IgD-negative memory B cell (primary cell): Measurements from ENCODE around the gene CARMIL3. TPM values are rescaled to one million over a fixed set of nuclear protein-coding genes. Genes with fewer than 3 reads are reported as not detected.

ENCODE experiments used
- H3K27ac Mint-ChIP-seq, 3 donors: one replicate each; pipeline ENCODE4 v1.8.0; 2020 to 2022; ENCODE audit warnings: mild to moderate bottlenecking in 3 of 3, mixed read lengths in 3 of 3, moderate library complexity in 1 of 3
- H3K27me3 Mint-ChIP-seq: one replicate; pipeline ENCODE4 v1.8.0; 2021; ENCODE audit warnings: mixed read lengths
- H3K36me3 Mint-ChIP-seq: one replicate; pipeline ENCODE4 v1.8.0; 2020; ENCODE audit warnings: mild to moderate bottlenecking, mixed read lengths
- H3K4me1 Mint-ChIP-seq, 3 donors: one replicate each; pipeline ENCODE4 v1.8.0; 2020 to 2022; ENCODE audit warnings: mixed read lengths in 3 of 3, mild to moderate bottlenecking in 1 of 3
- H3K4me3 Mint-ChIP-seq, 4 donors: one replicate each; pipeline ENCODE4 v1.8.0; 2020 to 2022; ENCODE audit warnings: mild to moderate bottlenecking in 4 of 4, mixed read lengths in 4 of 4, moderate library complexity in 3 of 4
- H3K9me3 Mint-ChIP-seq, 3 donors: one replicate each; pipeline ENCODE4 v1.8.0; 2020 to 2021; ENCODE audit warnings: mixed read lengths in 3 of 3, mild to moderate bottlenecking in 1 of 3
- polyA plus RNA-seq: library from polyadenylated mRNA; unstranded; fragments of 300-500 nt; fragmentation: Illumina TruSeq; gene quantifications from one replicate; pipeline ENCODE4 v1.2.3, GENCODE V29; 2021

CARMIL3 gene
- polyA plus RNA-seq, 1 donor from 2014 or later: 0.35 TPM

- H3K4me3 Mint-ChIP-seq: no peak overlapping the region
- no peaks in the 10 kb centered on the region for H3K27me3 Mint-ChIP-seq
- no peaks in the 10 kb centered on the region for H3K9me3 Mint-ChIP-seq
- H3K27ac Mint-ChIP-seq: peak overlapping the region in 1 of 3 donors; percentile 89
- H3K4me1 Mint-ChIP-seq: peaks cover 0 to 2% (median under 1%) of the 10 kb centered on the region in 3 donors
- H3K36me3 Mint-ChIP-seq: peaks cover 3% of the 10 kb centered on the region
Observed at GRCh38 chr14:24063263-24063836, 11.5 kb downstream of the CARMIL3 start.

GRCh38 chr14:24064091-24064795 is 12.4 kb downstream of the CARMIL3 start:
- Mint-ChIP-seq H3K4me3 (no peak overlapping the region), H3K4me1 (peaks cover 0 to 2% (median 0%) of the 10 kb centered on the region in 3 donors), H3K27me3 (no peaks in the 10 kb centered on the region), H3K9me3 (no peaks in the 10 kb centered on the region), H3K27ac (no peak overlapping the region), H3K36me3 (peaks cover 3% of the 10 kb centered on the region)

GRCh38 chr14:24064856-24065255 is 13.0 kb downstream of the CARMIL3 start:
- H3K9me3 Mint-ChIP-seq: no peaks in the 10 kb centered on the region

GRCh38 chr14:24065408-24065807 is 13.6 kb downstream of the CARMIL3 start:
- H3K4me1 Mint-ChIP-seq: peaks cover 0 to 2% (median 0%) of the 10 kb centered on the region in 3 donors
- no peak overlapping the region for H3K4me3 Mint-ChIP-seq
- no peaks in the 10 kb centered on the region for H3K9me3 Mint-ChIP-seq
- H3K27ac Mint-ChIP-seq: no peak overlapping the region
- H3K36me3 Mint-ChIP-seq: no peaks in the 10 kb centered on the region
- no peaks in the 10 kb centered on the region for H3K27me3 Mint-ChIP-seq

More at GRCh38 chr14:24064856-24065255, 13.0 kb downstream of the CARMIL3 start:
- Mint-ChIP-seq H3K4me1 (peaks cover 0 to 2% (median 0%) of the 10 kb centered on the region in 3 donors), H3K27me3 (no peaks in the 10 kb centered on the region), H3K4me3 (no peak overlapping the region), H3K36me3 (peaks cover 3% of the 10 kb centered on the region), H3K27ac (no peak overlapping the region)

GRCh38 chr14:24066496-24067132 is 14.8 kb downstream of the CARMIL3 start:
- Mint-ChIP-seq H3K27ac (no peak overlapping the region), H3K27me3 (no peaks in the 10 kb centered on the region), H3K36me3 (no peaks in the 10 kb centered on the region), H3K9me3 (no peaks in the 10 kb centered on the region), H3K4me3 (no peak overlapping the region), H3K4me1 (peaks cover 0 to 2% (median 1%) of the 10 kb centered on the region in 3 donors)

DNA sequence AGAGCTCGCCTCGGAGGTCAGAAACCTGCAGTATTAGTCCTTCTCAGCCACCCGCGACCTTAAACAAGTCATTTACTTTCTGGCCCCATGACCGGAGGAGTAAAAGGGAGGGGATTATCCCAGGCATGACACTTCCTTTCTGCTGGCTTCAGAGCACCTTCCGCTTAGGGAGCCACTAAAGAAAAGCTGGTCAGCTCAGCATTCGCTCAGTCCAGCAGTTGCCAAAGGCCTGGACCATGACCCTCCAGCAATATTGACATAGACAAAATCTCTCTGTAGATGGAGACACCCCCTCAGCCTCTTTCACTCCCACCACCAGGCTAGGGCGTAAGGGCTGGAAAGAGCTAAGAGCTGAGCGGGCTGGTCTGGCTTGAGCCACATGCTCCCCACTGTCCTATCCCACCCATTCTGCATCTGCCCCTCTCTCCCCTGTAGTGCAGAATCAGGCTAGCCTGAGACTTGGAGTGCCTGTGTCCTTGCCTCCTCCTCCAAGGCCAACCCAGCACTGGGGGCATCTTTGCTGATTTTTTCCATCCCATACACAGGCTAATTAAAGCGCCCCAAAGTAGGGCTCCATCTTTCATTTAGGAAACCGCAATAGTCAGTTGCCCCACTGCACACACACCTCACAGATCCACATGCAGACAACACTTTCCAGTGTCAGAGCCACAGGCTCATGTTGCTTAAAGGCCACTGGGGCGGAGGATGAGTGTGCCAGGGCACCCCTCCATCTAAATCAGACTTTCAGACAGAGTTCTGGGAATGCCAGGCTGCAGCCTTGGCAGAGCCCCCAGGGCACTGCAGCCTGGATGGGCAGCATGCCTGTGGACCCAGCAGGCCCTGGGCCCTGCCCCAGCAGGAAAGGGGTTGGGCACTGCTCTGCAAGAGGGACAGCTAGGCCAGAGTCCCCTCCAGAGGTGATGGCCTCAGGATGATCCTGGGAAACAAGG is 15.6 kb downstream of the CARMIL3 start:
- H3K4me3 Mint-ChIP-seq: no peak overlapping the region
- no peaks in the 10 kb centered on the region for H3K9me3 Mint-ChIP-seq
- no peak overlapping the region for H3K27ac Mint-ChIP-seq
- H3K27me3 Mint-ChIP-seq: no peaks in the 10 kb centered on the region
- no peaks in the 10 kb centered on the region for H3K36me3 Mint-ChIP-seq
- H3K4me1 Mint-ChIP-seq: peaks cover 0 to 2% (median 1%) of the 10 kb centered on the region in 3 donors

DNA sequence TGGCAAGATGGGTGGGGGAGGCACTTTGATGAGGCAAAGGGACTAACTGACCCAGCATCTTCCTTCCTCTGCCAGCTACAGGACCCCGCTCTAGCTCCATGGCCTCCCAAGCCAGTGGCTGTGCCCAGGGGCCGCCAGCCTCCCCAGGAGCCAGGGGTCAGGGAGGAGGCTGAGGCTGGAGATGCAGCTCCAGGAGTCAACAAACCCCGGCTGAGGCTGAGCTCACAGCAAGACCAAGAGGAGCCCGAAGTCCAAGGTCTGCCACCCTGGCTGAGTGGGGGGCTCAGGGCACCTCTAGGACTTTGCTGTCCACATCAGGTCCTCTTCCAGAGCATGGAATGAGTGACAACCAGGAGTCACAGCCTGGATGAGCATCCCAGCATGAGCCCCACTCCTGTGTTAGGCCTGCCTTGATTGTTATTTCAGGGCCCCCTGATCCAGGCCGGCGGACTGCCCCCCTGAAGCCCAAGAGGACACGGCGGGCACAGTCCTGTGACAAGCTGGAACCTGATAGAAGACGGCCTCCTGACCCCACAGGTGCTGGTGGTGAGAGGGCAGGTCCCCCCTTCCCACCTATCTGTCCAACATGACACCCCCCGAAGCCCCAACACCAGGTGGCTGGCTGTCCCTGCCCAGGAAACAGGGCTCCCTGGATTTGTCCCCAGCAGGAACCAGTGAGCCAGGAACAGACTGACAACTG is 17.1 kb downstream of the CARMIL3 start:
- Mint-ChIP-seq H3K4me1 (peaks cover 0 to 1% (median 0%) of the 10 kb centered on the region in 3 donors), H3K9me3 (no peaks in the 10 kb centered on the region), H3K27me3 (no peaks in the 10 kb centered on the region), H3K27ac (no peak overlapping the region), H3K4me3 (no peak overlapping the region), H3K36me3 (no peaks in the 10 kb centered on the region)

DNA sequence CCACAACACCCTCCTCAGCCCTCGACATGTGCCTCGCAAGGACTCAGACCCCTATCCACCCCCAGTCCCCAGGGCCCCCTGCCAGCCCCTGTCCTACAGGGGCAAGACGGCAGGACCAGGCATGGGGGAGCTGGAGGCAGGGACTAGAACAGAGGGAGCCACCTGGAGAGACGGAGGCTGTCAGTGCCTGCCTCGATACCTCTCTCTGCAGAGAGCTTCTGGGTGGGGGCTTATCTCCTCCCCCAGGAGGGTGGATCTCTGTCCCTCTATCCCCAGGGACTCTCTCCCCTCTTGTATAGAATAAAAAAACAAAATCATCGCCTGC is 17.6 kb downstream of the CARMIL3 start:
- no peaks in the 10 kb centered on the region for H3K9me3 Mint-ChIP-seq
- H3K4me3 Mint-ChIP-seq: no peak overlapping the region
- no peak overlapping the region for H3K27ac Mint-ChIP-seq

GRCh38 chr14:24070285-24071143 is 18.7 kb downstream of the CARMIL3 start:
- H3K4me1 Mint-ChIP-seq: peaks cover 5 to 11% (median 5%) of the 10 kb centered on the region in 3 donors
- H3K36me3 Mint-ChIP-seq: no peaks in the 10 kb centered on the region
- H3K27me3 Mint-ChIP-seq: no peaks in the 10 kb centered on the region
- no peak overlapping the region for H3K4me3 Mint-ChIP-seq
- H3K9me3 Mint-ChIP-seq: no peaks in the 10 kb centered on the region
- no peak overlapping the region for H3K27ac Mint-ChIP-seq

More for the DNA sequence above, 17.6 kb downstream of the CARMIL3 start:
- Mint-ChIP-seq H3K36me3 (no peaks in the 10 kb centered on the region), H3K4me1 (peaks cover 0 to 1% (median 0%) of the 10 kb centered on the region in 3 donors), H3K27me3 (no peaks in the 10 kb centered on the region)

- no peaks in the 10 kb centered on the region for H3K27me3 Mint-ChIP-seq
- no peak within 1 kb of the TSS for H3K4me3 Mint-ChIP-seq
- no peaks in the 10 kb centered on the region for H3K9me3 Mint-ChIP-seq
- H3K36me3 Mint-ChIP-seq: no peaks in the 10 kb centered on the region
- H3K4me1 Mint-ChIP-seq: peaks cover 5 to 16% (median 9%) of the 10 kb centered on the region in 3 donors
- H3K27ac Mint-ChIP-seq: no peak within 1 kb of the TSS
Observed at GRCh38 chr14:24071144-24071697, 19.4 kb downstream of the CARMIL3 start, which contains the start of gene CPNE6. Gene CPNE6, plus strand, starts transcription at chr14:24071562. Its CDS starts 1,375 bp downstream, at chr14:24072937.

- Mint-ChIP-seq H3K27ac (no peak overlapping the region), H3K9me3 (no peaks in the 10 kb centered on the region), H3K36me3 (no peaks in the 10 kb centered on the region), H3K27me3 (no peaks in the 10 kb centered on the region), H3K4me3 (no peak overlapping the region), H3K4me1 (peaks cover 5 to 19% (median 9%) of the 10 kb centered on the region in 3 donors)
Observed at GRCh38 chr14:24071836-24072430, 20.1 kb downstream of the CARMIL3 start.

- Mint-ChIP-seq H3K36me3 (no peaks in the 10 kb centered on the region), H3K27me3 (no peaks in the 10 kb centered on the region), H3K4me1 (peaks cover 5 to 19% (median 9%) of the 10 kb centered on the region in 3 donors), H3K4me3 (no peak overlapping the region), H3K9me3 (no peaks in the 10 kb centered on the region), H3K27ac (no peak overlapping the region)
Observed at GRCh38 chr14:24072436-24072835, 20.6 kb downstream of the CARMIL3 start.
